Duodenal mucosa (tissue), 2 donors: Measurements from ENCODE around the gene NPEPL1.

Experiments
- H3K27ac ChIP-seq: one replicate; pipeline ENCODE4 v1.7.0; 2013; ENCODE audit warnings: low read depth, low read length
- H3K27me3 ChIP-seq, 2 donors: one replicate each; pipeline ENCODE4 v1.7.0; 2013; ENCODE audit warnings: low read length in 2 of 2, control low read depth in 1 of 2; ENCODE audit not compliant: insufficient read depth in 2 of 2, control insufficient read depth in 1 of 2
- H3K36me3 ChIP-seq, 2 donors: one replicate each; pipeline ENCODE4 v1.7.0; 2013; ENCODE audit warnings: low read length in 2 of 2, control low read depth in 1 of 2; ENCODE audit not compliant: insufficient read depth in 2 of 2, control insufficient read depth in 1 of 2
- H3K4me1 ChIP-seq, 2 donors: one replicate each; pipeline ENCODE4 v1.7.0; 2013; ENCODE audit warnings: low read length in 2 of 2, control low read depth in 1 of 2; ENCODE audit not compliant: insufficient read depth in 2 of 2, control insufficient read depth in 1 of 2
- H3K4me3 ChIP-seq, 2 donors: one replicate each; pipeline ENCODE4 v1.7.0; 2013; ENCODE audit warnings: low read length in 2 of 2, low read depth in 1 of 2
- H3K9ac ChIP-seq, 2 donors: one replicate each; pipeline ENCODE4 v1.7.0; 2013; ENCODE audit warnings: low read length in 2 of 2, low read depth in 1 of 2
- H3K9me3 ChIP-seq, 2 donors: one replicate each; pipeline ENCODE4 v1.7.0; 2013; ENCODE audit warnings: low read length in 2 of 2, control low read depth in 1 of 2; ENCODE audit not compliant: control insufficient read depth in 1 of 2

The NPEPL1 gene

DNA sequence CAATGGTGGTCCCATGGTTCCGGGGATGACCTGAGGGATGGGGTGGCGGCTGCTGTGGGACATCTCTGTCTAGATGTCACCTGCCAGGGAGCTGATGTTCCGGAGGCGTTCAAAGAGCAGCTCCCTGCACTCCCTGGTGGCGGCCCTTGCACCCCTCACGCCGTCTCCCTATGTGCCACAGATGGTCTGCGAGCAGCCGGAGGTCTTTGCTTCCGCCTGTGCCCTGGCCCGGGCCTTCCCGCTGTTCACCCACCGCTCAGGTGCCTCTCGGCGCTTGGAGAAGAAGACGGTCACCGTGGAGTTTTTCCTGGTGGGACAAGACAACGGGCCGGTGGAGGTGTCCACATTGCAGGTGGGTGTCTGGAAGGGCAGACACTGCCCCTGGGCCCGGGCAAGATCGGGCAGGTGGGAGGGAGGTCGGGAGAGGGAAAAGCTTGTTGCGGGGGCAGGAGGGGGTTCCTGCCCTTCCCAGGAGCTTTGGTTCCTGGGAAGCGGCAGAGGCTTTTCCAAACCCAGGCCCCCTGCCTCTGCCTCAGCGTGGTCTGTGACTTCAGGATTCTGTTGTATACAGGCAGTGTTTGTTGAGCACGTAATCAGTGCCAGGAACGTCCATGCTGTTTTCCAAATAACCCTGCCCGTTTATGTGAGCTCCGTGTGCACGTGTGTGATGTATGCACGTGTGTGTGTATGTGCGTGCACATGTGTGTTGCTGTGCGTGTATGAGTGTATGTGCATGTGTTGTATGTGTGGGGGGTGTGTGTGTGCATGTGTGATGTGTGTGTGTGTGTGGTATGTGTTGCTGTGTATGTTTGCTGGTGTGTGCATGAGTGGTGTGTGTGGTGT lies 1.9 kb downstream of the NPEPL1 start:
- peak overlapping the region in 1 of 2 donors; percentile 71 for H3K4me3 ChIP-seq

DNA sequence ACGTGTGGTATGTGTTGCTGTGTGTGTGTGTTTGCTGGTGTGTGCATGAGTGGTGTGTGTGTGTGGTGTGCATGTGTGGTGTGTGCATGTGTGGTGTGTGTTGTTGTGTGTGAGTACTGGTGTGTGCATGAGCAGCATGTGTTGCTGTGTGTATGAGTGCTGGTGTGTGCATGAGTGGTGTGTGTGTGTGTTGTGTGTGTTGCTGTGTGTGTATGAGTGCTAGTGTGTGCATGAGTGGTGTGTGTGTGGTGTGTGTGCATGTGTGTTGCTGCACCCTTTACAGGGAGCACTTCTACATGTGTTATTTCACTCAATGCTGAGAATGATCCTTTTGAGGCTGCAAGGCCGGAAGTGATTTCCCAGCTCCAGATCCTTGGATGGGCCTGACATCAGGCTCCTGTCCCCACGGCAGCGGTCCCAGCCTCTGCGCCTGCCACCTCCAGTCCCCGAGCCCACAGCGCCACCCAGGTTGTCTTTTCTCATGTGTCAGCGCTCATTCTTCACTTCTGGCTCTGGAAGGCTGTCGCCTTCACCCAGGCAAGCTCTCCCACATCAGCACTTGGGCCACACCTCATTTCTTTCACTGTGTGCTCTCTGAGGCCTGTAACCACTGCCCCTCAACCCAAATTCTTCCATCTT lies 2.6 kb downstream of the NPEPL1 start:
- Histone ChIP-seq H3K36me3 (peaks cover 15 to 41% of the 10 kb centered on the region in 2 donors), H3K27me3 (no peaks in the 10 kb centered on the region), H3K9ac (no peak overlapping the region), H3K27ac (no peak overlapping the region), H3K9me3 (no peaks in the 10 kb centered on the region), H3K4me3 (no peak overlapping the region), H3K4me1 (peaks cover 30 to 42% of the 10 kb centered on the region in 2 donors)

More for the DNA sequence above, 1.9 kb downstream of the NPEPL1 start:
- peaks cover 15 to 36% of the 10 kb centered on the region in 2 donors for H3K36me3 ChIP-seq
- H3K9ac ChIP-seq, result no peak overlapping the region
- no peaks in the 10 kb centered on the region for H3K9me3 ChIP-seq
- no peak overlapping the region for H3K27ac ChIP-seq
- no peaks in the 10 kb centered on the region for H3K27me3 ChIP-seq
- H3K4me1 ChIP-seq, result peaks cover 30 to 42% of the 10 kb centered on the region in 2 donors

DNA sequence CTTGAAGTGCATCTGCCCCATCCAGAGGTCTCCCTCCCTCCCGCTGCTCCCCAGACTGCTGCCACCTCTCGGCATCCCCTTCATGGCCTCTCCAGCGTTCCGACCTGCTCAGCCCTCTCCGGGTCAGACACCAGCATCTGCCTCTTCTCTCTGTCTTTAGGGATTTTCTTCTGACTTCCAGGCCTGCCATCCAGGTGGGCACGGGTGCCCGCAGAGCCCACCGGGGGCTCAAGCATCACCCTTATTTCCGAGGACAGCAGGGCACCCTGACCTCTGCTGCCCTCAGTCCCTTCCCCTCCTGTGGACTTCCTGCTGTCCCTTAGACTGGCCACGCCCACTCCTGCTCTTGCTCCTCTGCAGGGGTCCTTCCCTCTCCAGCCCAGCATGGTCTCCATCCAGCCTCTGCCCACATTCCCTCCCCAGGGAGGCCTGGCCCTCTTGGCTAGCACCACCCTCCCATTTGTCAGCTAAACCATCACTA lies 3.3 kb downstream of the NPEPL1 start:
- H3K4me1 ChIP-seq, result peaks cover 30 to 42% of the 10 kb centered on the region in 2 donors
- H3K9me3 ChIP-seq, result no peaks in the 10 kb centered on the region
- H3K27ac ChIP-seq, result no peak overlapping the region
- peaks cover 15 to 41% of the 10 kb centered on the region in 2 donors for H3K36me3 ChIP-seq
- no peak overlapping the region for H3K4me3 ChIP-seq
- no peak overlapping the region for H3K9ac ChIP-seq
- no peaks in the 10 kb centered on the region for H3K27me3 ChIP-seq

DNA sequence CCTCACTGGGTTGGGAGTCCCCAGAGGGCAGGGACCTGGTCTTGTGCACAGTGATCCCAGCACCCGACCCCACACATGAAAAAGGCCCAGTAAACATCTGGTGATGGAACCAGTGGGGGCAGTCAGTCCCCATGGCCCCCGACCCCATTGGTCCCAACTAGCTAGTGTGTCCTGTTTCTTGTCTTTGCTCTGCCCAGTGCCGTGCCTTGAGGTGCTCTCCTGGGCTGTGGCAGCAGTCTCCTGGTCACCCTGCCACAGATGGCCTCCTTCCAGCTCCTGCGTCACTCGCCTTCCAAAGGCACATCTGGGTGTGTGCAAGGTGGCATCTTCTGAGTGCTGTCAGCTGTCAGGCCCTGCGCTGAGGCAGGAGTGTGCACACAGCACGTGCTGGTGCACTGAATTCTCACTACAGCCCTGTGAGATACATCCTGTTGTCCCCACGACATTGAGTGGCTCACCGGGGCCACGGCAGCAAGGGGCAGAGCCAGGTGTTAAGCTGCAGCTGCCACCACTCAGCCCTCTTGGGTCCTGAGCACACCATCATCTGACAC lies 3.9 kb downstream of the NPEPL1 start:
- Histone ChIP-seq H3K9ac (no peak overlapping the region), H3K4me1 (peaks cover 30 to 42% of the 10 kb centered on the region in 2 donors), H3K27me3 (no peaks in the 10 kb centered on the region), H3K36me3 (peaks cover 15 to 43% of the 10 kb centered on the region in 2 donors), H3K27ac (no peak overlapping the region), H3K4me3 (no peak overlapping the region), H3K9me3 (no peaks in the 10 kb centered on the region)

DNA sequence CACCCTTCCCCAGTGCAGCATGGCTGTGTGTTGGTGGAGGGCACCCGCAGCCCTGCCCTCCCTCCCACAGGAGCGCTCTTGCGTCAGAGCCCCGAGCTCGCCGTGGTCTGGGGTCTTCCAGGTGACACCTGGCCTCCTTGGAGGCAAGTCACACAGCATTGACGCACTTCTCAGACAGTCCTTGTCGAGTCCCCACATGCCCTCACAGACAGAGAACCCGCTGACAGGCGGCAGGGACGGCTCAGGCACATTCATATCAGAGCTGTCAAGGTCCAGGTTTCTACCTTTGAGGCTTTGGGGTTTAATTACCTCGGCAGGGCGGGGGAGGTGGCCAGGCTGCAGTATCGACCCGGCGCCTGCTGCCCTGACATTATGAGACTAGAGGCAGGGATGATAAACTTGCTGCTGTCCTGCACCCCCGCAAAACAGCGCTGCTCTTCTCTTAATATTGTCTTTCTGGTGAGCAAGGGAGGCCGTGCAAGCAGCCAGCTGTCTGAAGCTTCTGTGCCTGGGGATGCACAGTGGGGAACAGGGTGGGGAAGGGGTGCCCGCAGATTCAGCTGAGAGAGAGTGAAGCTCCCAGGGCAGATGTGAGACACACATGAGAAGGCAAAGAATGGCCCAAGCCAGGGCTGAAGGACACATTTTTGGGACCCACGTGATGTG lies 4.7 kb downstream of the NPEPL1 start:
- no peaks in the 10 kb centered on the region for H3K9me3 ChIP-seq
- no peak overlapping the region for H3K9ac ChIP-seq
- H3K27me3 ChIP-seq, result no peaks in the 10 kb centered on the region
- H3K4me1 ChIP-seq, result peaks cover 24 to 35% of the 10 kb centered on the region in 2 donors
- peaks cover 16 to 51% of the 10 kb centered on the region in 2 donors for H3K36me3 ChIP-seq
- no peak overlapping the region for H3K27ac ChIP-seq
- no peak overlapping the region for H3K4me3 ChIP-seq

DNA sequence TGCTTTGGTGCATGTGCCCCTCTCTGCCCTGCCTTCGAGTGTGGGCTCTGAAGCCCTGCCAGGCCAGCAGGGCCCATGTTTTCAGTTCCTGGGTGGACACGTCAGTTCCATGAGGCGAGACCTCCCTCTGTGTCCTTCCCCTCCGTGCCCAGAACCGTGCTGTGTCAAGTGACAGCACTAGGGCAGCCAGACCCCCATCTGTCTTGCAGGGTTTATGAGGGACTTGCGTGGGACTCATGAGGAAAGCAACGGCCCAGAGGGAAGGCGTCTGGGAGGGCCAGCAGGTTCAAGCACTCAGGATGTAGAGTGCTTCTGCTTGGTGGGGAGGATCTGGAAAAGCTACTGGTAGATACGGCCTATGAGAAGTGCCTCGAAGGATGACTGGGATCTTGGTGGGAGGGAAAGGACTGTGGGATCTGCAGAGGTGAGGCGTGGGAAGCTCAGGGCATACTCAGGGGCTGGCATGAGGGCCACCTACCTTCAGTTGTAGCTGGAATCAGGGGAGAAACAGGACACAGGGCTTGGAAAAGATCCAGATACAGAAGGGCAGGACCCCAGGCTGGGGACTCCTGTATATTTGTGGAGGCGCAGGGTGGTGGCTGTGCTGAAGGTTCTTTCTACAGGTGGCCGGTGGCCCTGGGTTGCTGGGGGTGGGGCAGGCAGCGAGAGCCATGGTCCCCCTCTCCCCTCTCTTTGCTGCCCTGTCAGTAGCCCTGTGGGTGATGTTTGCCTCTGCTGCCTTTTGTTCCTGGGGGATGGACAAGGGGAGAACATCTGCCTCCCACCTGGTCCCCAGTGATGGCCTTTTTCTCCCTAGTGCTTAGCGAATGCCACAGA lies 5.5 kb downstream of the NPEPL1 start:
- Histone ChIP-seq H3K36me3 (peaks cover 23 to 56% of the 10 kb centered on the region in 2 donors), H3K9me3 (no peaks in the 10 kb centered on the region), H3K27me3 (no peaks in the 10 kb centered on the region), H3K27ac (no peak overlapping the region), H3K9ac (no peak overlapping the region), H3K4me1 (peaks cover 24 to 35% of the 10 kb centered on the region in 2 donors), H3K4me3 (no peak overlapping the region)

DNA sequence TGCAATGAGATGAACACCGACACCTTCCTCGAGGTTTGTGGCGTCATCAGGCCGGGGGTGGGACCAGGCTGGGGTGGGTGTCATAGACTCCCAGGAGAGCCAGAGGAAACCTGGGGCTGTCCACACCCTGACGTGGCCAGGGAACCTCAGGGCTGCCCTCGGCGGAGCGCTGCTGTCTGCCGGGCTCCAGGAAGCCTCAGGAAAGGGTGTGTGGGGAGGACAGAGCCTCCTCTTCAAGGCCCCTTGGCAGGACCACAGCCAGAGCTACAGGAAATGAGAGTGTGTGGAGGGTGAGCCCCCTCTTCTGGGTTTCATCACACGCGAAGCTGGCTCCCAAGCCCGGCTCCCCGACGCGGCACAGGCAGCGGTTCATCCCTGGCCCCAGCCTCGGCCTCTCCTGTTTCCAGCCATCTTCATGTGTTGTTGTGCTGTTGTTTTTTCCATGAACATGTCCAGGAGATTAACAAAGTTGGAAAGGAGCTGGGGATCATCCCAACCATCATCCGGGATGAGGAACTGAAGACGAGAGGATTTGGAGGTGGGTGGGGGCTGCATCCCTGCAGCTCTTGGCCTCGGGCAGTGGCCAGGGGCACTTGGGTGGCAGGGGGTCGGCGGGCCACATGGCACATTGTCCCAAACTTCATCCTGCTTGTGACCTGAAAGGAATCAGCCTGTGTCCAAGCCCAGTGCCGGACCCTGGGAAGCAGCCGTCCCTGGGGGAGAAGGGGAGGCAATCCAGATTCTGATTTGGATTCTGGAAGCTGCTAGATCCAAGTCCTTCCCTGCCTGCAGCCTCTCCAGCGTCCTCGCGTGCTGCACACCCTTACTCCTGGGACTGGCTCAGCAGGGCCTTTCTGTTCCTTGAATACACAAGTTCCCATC lies 6.4 kb downstream of the NPEPL1 start:
- Histone ChIP-seq H3K4me3 (no peak overlapping the region), H3K9ac (no peak overlapping the region), H3K36me3 (peaks cover 30 to 65% of the 10 kb centered on the region in 2 donors), H3K27me3 (no peaks in the 10 kb centered on the region), H3K9me3 (no peaks in the 10 kb centered on the region), H3K4me1 (peaks cover 15 to 27% of the 10 kb centered on the region in 2 donors), H3K27ac (no peak overlapping the region)

DNA sequence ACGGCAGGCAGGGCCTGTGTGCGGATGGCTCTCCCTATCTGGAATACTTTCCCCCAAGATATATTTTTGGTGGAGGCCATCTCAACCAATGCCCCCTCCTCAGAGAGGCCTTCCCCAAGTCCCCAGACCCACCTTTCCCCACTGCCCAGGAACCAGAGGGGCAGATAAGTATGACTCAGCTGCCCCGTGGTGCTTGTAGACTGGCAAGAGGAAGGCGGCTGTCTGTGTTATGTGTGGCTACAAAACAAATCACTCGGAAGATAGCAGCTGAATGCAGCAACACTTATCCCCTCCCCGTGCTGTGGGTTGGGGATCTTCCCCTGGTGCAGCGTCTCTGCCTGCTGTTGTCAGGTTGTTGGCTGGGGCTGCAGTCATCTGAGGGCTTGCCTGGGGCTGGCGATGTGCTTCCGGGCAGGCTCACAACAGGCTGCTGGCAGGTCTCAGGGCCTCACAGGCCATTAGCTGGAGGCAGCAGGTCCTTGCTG lies 7.1 kb downstream of the NPEPL1 start:
- no peaks in the 10 kb centered on the region for H3K27me3 ChIP-seq
- H3K36me3 ChIP-seq, result peaks cover 30 to 68% of the 10 kb centered on the region in 2 donors
- no peak overlapping the region for H3K9ac ChIP-seq
- no peak overlapping the region for H3K27ac ChIP-seq
- no peak overlapping the region for H3K4me3 ChIP-seq
- peaks cover 12 to 21% of the 10 kb centered on the region in 2 donors for H3K4me1 ChIP-seq
- no peaks in the 10 kb centered on the region for H3K9me3 ChIP-seq
